Endodermal cell (in vitro differentiated cells): Measurements from ENCODE around the gene IARS1. TPM values are rescaled to one million over a fixed set of nuclear protein-coding genes. Genes with fewer than 3 reads are reported as not detected.

Source experiments
- DNase-seq: peaks from one replicate; pipeline ENCODE4 v3.0.0-alpha.2; 2017
- H3K27ac ChIP-seq: 2 replicates; pipeline ENCODE4 v1.5.1; 2013; ENCODE audit warnings: mild to moderate bottlenecking, low read depth, low read length, moderate library complexity
- H3K27me3 ChIP-seq: 2 replicates; pipeline ENCODE4 v1.6.1; 2013; ENCODE audit warnings: mild to moderate bottlenecking, low read length, moderate library complexity; ENCODE audit not compliant: insufficient read depth, control insufficient read depth, poor library complexity, severe bottlenecking
- H3K36me3 ChIP-seq: 2 replicates; pipeline ENCODE4 v1.7.0; 2013; ENCODE audit warnings: mild to moderate bottlenecking, low read length, moderate library complexity; ENCODE audit not compliant: control insufficient read depth, insufficient read depth
- H3K4me1 ChIP-seq: one replicate; pipeline ENCODE4 v1.7.0; 2013; ENCODE audit warnings: low read length; ENCODE audit not compliant: control insufficient read depth, insufficient read depth
- H3K4me3 ChIP-seq: 2 replicates; pipeline ENCODE4 v1.5.1; 2013; ENCODE audit warnings: mild to moderate bottlenecking, low read length, moderate library complexity
- H3K9ac ChIP-seq: 2 replicates; pipeline ENCODE4 v1.6.1; 2013; ENCODE audit warnings: mild to moderate bottlenecking, low read length, moderate library complexity; ENCODE audit not compliant: poor library complexity, severe bottlenecking; ENCODE audit errors: extremely low read depth
- H3K9me3 ChIP-seq: 2 replicates; pipeline ENCODE4 v1.6.1; 2013; ENCODE audit warnings: mild to moderate bottlenecking, low read length, moderate library complexity; ENCODE audit not compliant: control insufficient read depth
- H3K27ac Mint-ChIP-seq: 2 replicates; pipeline ENCODE4 v1.8.0; 2020; ENCODE audit warnings: mixed read lengths
- H3K27me3 Mint-ChIP-seq: 2 replicates; pipeline ENCODE4 v1.8.0; 2021; ENCODE audit warnings: mild to moderate bottlenecking, mixed read lengths; ENCODE audit not compliant: insufficient read depth
- H3K36me3 Mint-ChIP-seq: 2 replicates; pipeline ENCODE4 v1.8.0; 2020; ENCODE audit warnings: low read depth, mixed read lengths
- H3K4me1 Mint-ChIP-seq: 2 replicates; pipeline ENCODE4 v1.8.0; 2020; ENCODE audit warnings: mixed read lengths
- H3K4me3 Mint-ChIP-seq: 2 replicates; pipeline ENCODE4 v1.8.0; 2020; ENCODE audit warnings: mild to moderate bottlenecking, moderate library complexity, mixed read lengths
- H3K9me3 Mint-ChIP-seq: 2 replicates; pipeline ENCODE4 v1.8.0; 2020; ENCODE audit warnings: mild to moderate bottlenecking, mixed read lengths
- WGBS, 2 experiments: methylation state at CpG; one replicate each; pipeline versions ENCODE4 v1.1.5 to v1.1.7; 2013; ENCODE audit warnings: missing lambda C conversion rate in 2 of 2, mixed read lengths in 1 of 2; ENCODE audit not compliant: insufficient coverage in 1 of 2, insufficient read length in 1 of 2; 5-methylcytosine and 5-hydroxymethylcytosine counted together
- total RNA-seq, 2 donors: library from RNA; stranded (reverse); fragmentation: NEBNext Ultra II Directional in 1 of 2; extraction: Animal tissue kit (Norgen Biotek cat#: 25700) in 1 of 2; gene quantifications; 2 replicates in 1 of 2; 3 replicates in 1 of 2; pipeline ENCODE4 v1.2.1, GENCODE V29; 2021
- TF ChIP-seq, protein P1 (sequence below): fragments of 200-600 bp; sonication (generic); conservative IDR thresholded peaks from 2 replicates; pipeline ENCODE4 v1.5.0; 2021; ENCODE audit warnings: antibody characterized with exemption, mild to moderate bottlenecking

The IARS1 gene
- total RNA-seq, 2 donors from 2014 or later = 170 to 173 TPM

DNA sequence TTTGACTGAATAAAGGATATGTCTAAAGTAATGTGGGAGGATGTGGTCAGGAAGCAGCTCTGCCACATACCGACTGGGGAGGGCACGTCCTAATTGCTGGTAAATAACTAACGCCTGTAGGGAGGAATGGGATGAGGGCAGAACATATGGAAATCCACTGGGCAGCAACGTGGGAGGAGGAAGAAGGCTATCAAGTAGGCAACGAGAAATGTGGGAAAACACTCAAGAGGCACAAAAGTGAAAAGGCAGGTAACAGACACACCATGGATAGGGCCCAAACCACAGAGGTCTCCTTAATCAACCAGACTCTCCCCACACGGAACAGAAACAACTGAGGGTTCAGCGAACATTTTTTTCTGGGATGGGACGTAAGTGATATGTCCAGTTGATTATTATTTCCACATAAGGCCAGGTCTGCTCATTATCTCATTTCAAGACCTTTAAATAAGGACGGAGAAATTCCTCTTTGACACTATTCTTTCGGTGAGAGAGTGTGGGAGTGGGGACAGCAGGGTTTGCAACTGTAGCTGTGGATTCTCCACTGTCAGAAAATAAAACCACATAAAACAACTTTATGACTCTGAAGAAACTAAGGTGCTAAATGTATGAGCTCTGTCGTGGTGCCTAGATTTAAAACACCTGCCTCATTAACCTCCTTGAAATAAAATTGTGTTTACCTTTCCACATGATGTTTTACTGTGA, 17.0 kb downstream of the IARS1 start:
- Histone ChIP-seq H3K4me3 (no peak overlapping the region), H3K36me3 (peaks cover 97% of the 10 kb centered on the region), H3K9me3 (no peaks in the 10 kb centered on the region), H3K27me3 (no peaks in the 10 kb centered on the region), H3K9ac (no peak overlapping the region), H3K4me1 (no peaks in the 10 kb centered on the region), H3K27ac (no peak overlapping the region)
- no peak for DNase-seq
- Mint-ChIP-seq H3K9me3 (no peaks in the 10 kb centered on the region), H3K4me1 (no peaks in the 10 kb centered on the region), H3K27me3 (no peaks in the 10 kb centered on the region), H3K4me3 (no peak overlapping the region), H3K36me3 (peaks cover 85% of the 10 kb centered on the region), H3K27ac (peak overlapping the region; percentile 67)
- WGBS, 2 experiments = 89 to 90% methylated on average over 5 to 11 of the region's 11 CpGs
- TF ChIP-seq, protein P1, sequence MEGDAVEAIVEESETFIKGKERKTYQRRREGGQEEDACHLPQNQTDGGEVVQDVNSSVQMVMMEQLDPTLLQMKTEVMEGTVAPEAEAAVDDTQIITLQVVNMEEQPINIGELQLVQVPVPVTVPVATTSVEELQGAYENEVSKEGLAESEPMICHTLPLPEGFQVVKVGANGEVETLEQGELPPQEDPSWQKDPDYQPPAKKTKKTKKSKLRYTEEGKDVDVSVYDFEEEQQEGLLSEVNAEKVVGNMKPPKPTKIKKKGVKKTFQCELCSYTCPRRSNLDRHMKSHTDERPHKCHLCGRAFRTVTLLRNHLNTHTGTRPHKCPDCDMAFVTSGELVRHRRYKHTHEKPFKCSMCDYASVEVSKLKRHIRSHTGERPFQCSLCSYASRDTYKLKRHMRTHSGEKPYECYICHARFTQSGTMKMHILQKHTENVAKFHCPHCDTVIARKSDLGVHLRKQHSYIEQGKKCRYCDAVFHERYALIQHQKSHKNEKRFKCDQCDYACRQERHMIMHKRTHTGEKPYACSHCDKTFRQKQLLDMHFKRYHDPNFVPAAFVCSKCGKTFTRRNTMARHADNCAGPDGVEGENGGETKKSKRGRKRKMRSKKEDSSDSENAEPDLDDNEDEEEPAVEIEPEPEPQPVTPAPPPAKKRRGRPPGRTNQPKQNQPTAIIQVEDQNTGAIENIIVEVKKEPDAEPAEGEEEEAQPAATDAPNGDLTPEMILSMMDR = no peak

DNA sequence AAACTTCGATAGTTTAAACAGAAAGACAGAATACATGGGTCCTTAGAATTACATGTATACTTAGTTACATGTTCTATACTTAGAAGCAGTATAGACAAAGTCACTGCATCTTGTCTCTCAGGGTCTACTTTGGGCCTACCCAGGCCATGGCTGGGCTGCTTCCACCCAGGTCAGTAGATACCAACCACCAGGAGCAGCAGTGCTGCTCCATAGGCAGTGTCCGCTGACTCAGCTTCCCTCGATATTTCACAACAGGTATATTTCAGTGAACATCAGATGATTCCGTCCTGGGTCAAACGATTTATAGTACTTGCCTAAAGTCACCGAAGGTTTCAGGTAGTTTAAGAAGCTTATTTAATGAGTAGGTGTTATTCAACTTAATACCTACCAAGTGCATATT, 18.0 kb downstream of the IARS1 start:
- TF ChIP-seq, protein P1 = peak; percentile 19
- DNase-seq = no peak
- Histone ChIP-seq H3K36me3 (peaks cover 98% of the 10 kb centered on the region), H3K9ac (no peak overlapping the region), H3K27me3 (no peaks in the 10 kb centered on the region), H3K27ac (no peak overlapping the region), H3K4me1 (no peaks in the 10 kb centered on the region), H3K9me3 (no peaks in the 10 kb centered on the region), H3K4me3 (no peak overlapping the region)
- Mint-ChIP-seq H3K27me3 (no peaks in the 10 kb centered on the region), H3K9me3 (no peaks in the 10 kb centered on the region), H3K27ac (no peak overlapping the region), H3K4me1 (no peaks in the 10 kb centered on the region), H3K4me3 (no peak overlapping the region), H3K36me3 (peaks cover 84% of the 10 kb centered on the region)
- WGBS, 2 experiments = 81 to 92% methylated on average over 2 to 6 of the region's 6 CpGs

DNA sequence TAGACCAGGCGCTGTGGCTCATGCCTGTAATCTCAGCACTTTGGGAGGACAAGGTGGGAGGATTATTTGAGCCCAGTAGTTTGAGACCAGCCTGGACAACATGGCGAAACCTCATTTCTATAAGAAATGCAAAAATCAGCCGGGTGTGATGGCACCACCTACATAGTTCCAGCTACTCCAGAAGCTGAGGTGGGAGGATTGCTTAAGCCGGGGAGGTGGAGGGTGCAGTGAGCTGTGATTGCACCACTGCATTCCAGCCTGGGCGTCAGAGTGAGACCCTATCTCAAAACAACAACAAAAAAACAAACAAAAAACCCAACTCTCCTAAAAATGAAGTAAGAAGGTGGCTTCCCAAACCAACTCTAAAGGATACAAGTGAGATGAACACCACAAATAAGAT, 23.0 kb downstream of the IARS1 start:
- Histone ChIP-seq H3K27me3 (no peaks in the 10 kb centered on the region), H3K36me3 (peaks cover 98% of the 10 kb centered on the region), H3K4me3 (no peak overlapping the region), H3K9ac (no peak overlapping the region), H3K27ac (no peak overlapping the region), H3K9me3 (no peaks in the 10 kb centered on the region), H3K4me1 (no peaks in the 10 kb centered on the region)
- DNase-seq = no peak
- Mint-ChIP-seq H3K4me1 (no peaks in the 10 kb centered on the region), H3K27ac (peak overlapping the region; percentile 70), H3K9me3 (no peaks in the 10 kb centered on the region), H3K4me3 (no peak overlapping the region), H3K36me3 (peaks cover 81% of the 10 kb centered on the region), H3K27me3 (no peaks in the 10 kb centered on the region)
- TF ChIP-seq, protein P1 = no peak
- 98 to 100% methylated on average over 1 to 5 of the region's 5 CpGs for WGBS, 2 experiments
